Measurements from ENCODE around the gene SORL1-AS1.

The SORL1-AS1 gene

DNA sequence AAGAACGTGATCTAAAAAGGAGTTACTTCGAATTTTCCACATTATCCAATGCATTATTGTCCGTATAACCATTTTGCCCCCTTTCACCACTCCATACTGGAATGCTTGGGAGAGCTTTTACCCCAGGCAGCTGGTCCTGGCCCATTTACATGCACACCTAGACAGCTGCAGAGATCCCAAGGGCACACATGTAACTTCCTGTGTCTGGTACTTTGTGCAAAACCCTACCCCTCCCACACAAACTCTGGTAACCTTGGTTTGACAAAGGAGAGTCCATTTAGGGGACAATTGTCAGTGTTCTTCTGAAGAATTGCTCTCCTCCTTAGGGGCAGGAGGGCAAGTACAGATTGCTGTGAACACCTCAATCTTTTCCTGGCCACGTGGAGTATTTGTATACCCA lies 58.0 kb downstream of the SORL1-AS1 start (continued):
- no peak for TF ChIP-seq NRF1 (IDR thresholded peaks at IDR 0.05; ENCODE audit: low read depth, low read length)
- no peak for TF ChIP-seq POLR2AphosphoS5 (IDR thresholded peaks at IDR 0.05; ENCODE audit: low read depth, low read length)
- TF ChIP-seq, protein P1, sequence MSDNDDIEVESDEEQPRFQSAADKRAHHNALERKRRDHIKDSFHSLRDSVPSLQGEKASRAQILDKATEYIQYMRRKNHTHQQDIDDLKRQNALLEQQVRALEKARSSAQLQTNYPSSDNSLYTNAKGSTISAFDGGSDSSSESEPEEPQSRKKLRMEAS (IDR thresholded peaks at IDR 0.05; ENCODE audit: low read depth) = no peak

DNA sequence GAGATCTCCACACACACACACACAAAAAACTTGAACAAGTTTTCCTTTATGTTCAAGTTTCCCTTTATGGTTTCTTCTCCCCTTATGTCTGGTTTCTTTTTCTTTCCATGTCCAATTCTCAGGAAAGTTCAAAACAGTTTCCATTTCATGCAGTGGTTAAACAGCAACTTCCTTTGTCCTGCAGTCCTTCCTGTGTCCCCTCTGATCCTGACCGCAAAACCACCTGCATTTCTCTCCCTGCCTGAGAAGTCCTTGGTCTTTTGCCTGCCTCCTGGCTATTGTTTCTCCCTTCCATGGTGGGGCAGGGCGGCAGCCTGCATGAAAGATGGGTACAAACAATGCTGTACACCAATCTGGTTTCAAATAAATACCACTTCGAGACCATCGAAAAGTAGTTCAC lies 58.9 kb downstream of the SORL1-AS1 start:
- TF ChIP-seq CHD2 (IDR thresholded peaks at IDR 0.05; ENCODE audit: low read length, partially characterized antibody) = no peak
- TF ChIP-seq, protein P2, sequence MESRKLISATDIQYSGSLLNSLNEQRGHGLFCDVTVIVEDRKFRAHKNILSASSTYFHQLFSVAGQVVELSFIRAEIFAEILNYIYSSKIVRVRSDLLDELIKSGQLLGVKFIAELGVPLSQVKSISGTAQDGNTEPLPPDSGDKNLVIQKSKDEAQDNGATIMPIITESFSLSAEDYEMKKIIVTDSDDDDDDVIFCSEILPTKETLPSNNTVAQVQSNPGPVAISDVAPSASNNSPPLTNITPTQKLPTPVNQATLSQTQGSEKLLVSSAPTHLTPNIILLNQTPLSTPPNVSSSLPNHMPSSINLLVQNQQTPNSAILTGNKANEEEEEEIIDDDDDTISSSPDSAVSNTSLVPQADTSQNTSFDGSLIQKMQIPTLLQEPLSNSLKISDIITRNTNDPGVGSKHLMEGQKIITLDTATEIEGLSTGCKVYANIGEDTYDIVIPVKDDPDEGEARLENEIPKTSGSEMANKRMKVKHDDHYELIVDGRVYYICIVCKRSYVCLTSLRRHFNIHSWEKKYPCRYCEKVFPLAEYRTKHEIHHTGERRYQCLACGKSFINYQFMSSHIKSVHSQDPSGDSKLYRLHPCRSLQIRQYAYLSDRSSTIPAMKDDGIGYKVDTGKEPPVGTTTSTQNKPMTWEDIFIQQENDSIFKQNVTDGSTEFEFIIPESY (IDR thresholded peaks at IDR 0.05; ENCODE audit: borderline replicate concordance, low read depth) = no peak
- TF ChIP-seq RXRA (IDR thresholded peaks at IDR 0.05; ENCODE audit: borderline replicate concordance, low read depth) = no peak
- TF ChIP-seq SMC3 (IDR thresholded peaks at IDR 0.05; ENCODE audit: low read depth, low read length) = no peak
- TF ChIP-seq, protein P3, sequence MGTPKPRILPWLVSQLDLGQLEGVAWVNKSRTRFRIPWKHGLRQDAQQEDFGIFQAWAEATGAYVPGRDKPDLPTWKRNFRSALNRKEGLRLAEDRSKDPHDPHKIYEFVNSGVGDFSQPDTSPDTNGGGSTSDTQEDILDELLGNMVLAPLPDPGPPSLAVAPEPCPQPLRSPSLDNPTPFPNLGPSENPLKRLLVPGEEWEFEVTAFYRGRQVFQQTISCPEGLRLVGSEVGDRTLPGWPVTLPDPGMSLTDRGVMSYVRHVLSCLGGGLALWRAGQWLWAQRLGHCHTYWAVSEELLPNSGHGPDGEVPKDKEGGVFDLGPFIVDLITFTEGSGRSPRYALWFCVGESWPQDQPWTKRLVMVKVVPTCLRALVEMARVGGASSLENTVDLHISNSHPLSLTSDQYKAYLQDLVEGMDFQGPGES (IDR thresholded peaks at IDR 0.05; ENCODE audit: low read depth, low read length) = no peak
- TF ChIP-seq MEF2A (IDR thresholded peaks at IDR 0.05; ENCODE audit: borderline replicate concordance, low read depth) = no peak
- TF ChIP-seq RCOR1 (IDR thresholded peaks at IDR 0.05; ENCODE audit: low read length) = no peak
- TF ChIP-seq TAF1 (IDR thresholded peaks at IDR 0.05; ENCODE audit: borderline replicate concordance, low read depth, low read length) = no peak
- no peak for TF ChIP-seq EZH2phosphoT487 (IDR thresholded peaks at IDR 0.05; ENCODE audit: borderline replicate concordance, low read depth)
- no peak for TF ChIP-seq JUND (IDR thresholded peaks at IDR 0.05)
- TF ChIP-seq TEAD4 (IDR thresholded peaks at IDR 0.05; ENCODE audit: borderline replicate concordance, insufficient read depth) = no peak
- TF ChIP-seq, protein P4, sequence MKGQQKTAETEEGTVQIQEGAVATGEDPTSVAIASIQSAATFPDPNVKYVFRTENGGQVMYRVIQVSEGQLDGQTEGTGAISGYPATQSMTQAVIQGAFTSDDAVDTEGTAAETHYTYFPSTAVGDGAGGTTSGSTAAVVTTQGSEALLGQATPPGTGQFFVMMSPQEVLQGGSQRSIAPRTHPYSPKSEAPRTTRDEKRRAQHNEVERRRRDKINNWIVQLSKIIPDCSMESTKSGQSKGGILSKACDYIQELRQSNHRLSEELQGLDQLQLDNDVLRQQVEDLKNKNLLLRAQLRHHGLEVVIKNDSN (IDR thresholded peaks at IDR 0.05; ENCODE audit: borderline replicate concordance, low read depth) = no peak
- no peak for TF ChIP-seq MXI1 (IDR thresholded peaks at IDR 0.05; ENCODE audit: low read depth, low read length)
- Histone ChIP-seq H3K79me2 (ENCODE audit: insufficient read depth) (no peaks in the 10 kb centered on the region), H3K27me3 (ENCODE audit: insufficient read depth) (no peaks in the 10 kb centered on the region), H3K36me3 (replicated peaks in 1 of 2; ENCODE audit: control insufficient read depth in 1 of 2, insufficient read depth in 2 of 2, low read length in 1 of 2) (no peaks in the 10 kb centered on the region), H3K4me3 (ENCODE audit: low read depth in 2 of 2, low read length in 1 of 2) (no peak overlapping the region), H3K9ac (no peak overlapping the region), H3K4me2 (no peak overlapping the region), H2AFZ (ENCODE audit: low read depth) (no peak overlapping the region), H3F3A (replicated peaks; ENCODE audit: insufficient read depth) (no peaks in the 10 kb centered on the region), H3K4me1 (ENCODE audit: control insufficient read depth in 1 of 2, insufficient read depth in 2 of 2, low read depth in 1 of 2, low read length in 1 of 2) (no peaks in the 10 kb centered on the region; a peak in 1 of 4 replicates), H3K27ac (ENCODE audit: low read depth in 2 of 2, low read length in 1 of 2) (no peak overlapping the region), H4K20me1 (ENCODE audit: insufficient read depth) (no peaks in the 10 kb centered on the region), H3K9me2 (no peaks in the 10 kb centered on the region), H3K9me3 (no peaks in the 10 kb centered on the region)
- ChIA-PET POLR2A (no interaction called here), CTCF (no interaction called here)
- 69% methylated on average over 4 of the region's 4 CpGs for WGBS (ENCODE audit: low lambda C conversion rate)
- DNase-seq = no peak

Measured in SK-N-SH (cell line).